Measurements from ENCODE around the gene PPP2R2B. TPM values are rescaled to one million over a fixed set of nuclear protein-coding genes. Genes with fewer than 3 reads are reported as not detected.

Gene PPP2R2B
- polyA plus RNA-seq, 1 experiment = 0.58 TPM

DNA sequence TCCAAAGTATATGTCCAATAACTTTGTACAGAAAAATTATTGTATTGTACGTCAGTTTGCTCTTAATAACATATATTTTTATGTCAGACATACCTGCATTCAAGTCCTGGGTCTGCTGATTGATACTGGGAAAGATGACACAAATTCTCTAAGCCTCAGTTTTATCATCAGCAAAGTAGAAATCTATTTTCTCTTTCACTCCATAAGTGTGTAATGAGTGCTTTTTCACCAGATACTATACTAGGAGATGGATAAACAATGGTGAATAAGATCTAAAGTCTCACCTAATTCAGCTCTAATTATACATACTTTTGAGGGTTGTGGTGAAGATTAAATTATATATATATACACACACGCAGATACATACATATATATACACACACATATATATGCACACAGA is 12.3 kb downstream of the PPP2R2B start:
- H3K27me3 ChIP-seq (ENCODE audit: control insufficient read depth, insufficient read depth, low read length) = no peaks in the 10 kb centered on the region
- TF ChIP-seq, protein P1, sequence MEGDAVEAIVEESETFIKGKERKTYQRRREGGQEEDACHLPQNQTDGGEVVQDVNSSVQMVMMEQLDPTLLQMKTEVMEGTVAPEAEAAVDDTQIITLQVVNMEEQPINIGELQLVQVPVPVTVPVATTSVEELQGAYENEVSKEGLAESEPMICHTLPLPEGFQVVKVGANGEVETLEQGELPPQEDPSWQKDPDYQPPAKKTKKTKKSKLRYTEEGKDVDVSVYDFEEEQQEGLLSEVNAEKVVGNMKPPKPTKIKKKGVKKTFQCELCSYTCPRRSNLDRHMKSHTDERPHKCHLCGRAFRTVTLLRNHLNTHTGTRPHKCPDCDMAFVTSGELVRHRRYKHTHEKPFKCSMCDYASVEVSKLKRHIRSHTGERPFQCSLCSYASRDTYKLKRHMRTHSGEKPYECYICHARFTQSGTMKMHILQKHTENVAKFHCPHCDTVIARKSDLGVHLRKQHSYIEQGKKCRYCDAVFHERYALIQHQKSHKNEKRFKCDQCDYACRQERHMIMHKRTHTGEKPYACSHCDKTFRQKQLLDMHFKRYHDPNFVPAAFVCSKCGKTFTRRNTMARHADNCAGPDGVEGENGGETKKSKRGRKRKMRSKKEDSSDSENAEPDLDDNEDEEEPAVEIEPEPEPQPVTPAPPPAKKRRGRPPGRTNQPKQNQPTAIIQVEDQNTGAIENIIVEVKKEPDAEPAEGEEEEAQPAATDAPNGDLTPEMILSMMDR (IDR thresholded peaks at IDR 0.05; ENCODE audit: insufficient read depth, low read depth, low read length) = no peak
- H3K4me3 ChIP-seq (ENCODE audit: low read depth, low read length) = no peak overlapping the region
- H3K36me3 ChIP-seq (ENCODE audit: control insufficient read depth, insufficient read depth, low read length) = no peaks in the 10 kb centered on the region
- POLR2A ChIA-PET = no interaction called here
- CTCF ChIA-PET = no interaction called here
- no peak for DNase-seq (ENCODE audit: low read depth)

DNA sequence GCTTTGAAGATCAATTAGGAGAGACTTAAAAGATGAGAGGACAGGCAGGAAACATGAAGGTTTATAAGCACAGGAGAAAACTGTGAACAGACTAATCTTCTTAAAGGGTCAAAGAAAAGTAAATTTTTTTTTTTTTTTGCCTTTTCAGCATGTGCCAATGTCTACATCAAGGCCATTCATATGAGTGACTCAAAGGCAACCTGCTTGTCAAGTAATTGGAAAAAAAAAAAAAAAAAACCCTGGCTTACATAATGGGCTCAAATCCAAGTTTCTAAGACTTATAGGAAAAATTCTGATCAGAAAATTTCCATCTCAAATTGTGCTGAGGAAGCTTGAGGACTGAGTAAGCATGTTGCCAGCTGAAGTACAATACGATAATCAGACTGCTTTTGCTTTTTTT is 15.9 kb downstream of the PPP2R2B start:
- no peak for DNase-seq (ENCODE audit: low read depth)
- CTCF ChIA-PET = no interaction called here
- TF ChIP-seq, protein P1 (IDR thresholded peaks at IDR 0.05; ENCODE audit: insufficient read depth, low read depth, low read length) = no peak
- Histone ChIP-seq H3K36me3 (ENCODE audit: control insufficient read depth, insufficient read depth, low read length) (no peaks in the 10 kb centered on the region), H3K4me3 (ENCODE audit: low read depth, low read length) (no peak overlapping the region), H3K27me3 (ENCODE audit: control insufficient read depth, insufficient read depth, low read length) (no peaks in the 10 kb centered on the region)
- POLR2A ChIA-PET = no interaction called here

DNA sequence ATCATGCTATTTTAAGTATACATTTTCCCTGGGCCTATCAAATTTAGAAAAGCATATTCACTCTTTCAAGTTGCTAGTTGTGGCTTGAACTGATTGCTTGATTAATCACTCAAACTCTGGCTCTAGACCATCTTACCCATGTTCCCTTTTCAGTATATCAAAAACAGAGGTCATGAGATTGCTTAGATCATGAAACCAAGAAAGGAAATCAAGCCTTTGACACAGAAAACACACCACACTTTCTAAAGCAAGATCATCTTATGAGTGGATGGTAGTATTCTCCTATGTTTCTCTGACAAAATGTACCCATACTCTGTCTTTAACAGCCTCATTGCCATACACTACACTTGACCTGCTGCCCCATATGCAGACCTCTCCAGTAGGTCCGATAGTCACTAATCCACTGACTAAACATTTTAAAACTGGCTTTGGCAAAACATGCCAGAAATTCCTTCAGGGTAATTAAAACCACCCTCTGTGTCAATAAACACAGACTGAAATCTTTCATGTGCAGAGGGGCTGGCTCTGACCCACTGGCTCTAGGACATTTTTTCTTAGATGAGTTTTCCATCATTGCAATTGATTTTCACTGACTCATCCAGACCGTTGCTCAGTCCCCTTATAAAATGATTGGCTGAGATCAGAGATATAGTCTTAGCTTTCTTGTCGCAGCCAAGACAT is 18.2 kb downstream of the PPP2R2B start:
- TF ChIP-seq, protein P1 (IDR thresholded peaks at IDR 0.05; ENCODE audit: insufficient read depth, low read depth, low read length) = no peak
- DNase-seq (ENCODE audit: low read depth) = peak; percentile 24
- H3K27me3 ChIP-seq (ENCODE audit: control insufficient read depth, insufficient read depth, low read length) = no peaks in the 10 kb centered on the region
- H3K4me3 ChIP-seq (ENCODE audit: low read depth, low read length) = no peak overlapping the region
- CTCF ChIA-PET = no interaction called here
- no peaks in the 10 kb centered on the region for H3K36me3 ChIP-seq (ENCODE audit: control insufficient read depth, insufficient read depth, low read length)
- POLR2A ChIA-PET = no interaction called here

DNA sequence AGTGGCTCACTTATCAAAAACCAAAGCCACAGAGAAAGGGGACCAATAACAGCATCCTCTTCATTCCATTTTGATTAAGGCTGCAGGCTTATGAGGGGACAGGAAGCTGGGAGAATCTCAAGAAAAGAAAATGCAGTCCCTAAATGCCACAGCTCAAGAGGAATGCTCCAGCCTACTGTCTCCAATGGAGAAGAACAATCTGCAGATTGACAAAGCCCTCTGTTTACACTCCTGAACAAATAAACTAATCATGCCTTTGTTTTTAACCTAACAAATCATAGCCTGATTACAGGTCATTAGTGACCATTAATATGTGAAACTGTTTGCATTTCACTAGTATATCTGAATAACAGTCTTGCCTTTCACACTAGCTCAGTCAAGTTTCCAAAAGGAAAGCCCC is 26.5 kb downstream of the PPP2R2B start:
- Histone ChIP-seq H3K27me3 (ENCODE audit: control insufficient read depth, insufficient read depth, low read length) (no peaks in the 10 kb centered on the region), H3K4me3 (ENCODE audit: low read depth, low read length) (no peak overlapping the region), H3K36me3 (ENCODE audit: control insufficient read depth, insufficient read depth, low read length) (no peaks in the 10 kb centered on the region)
- no peak for DNase-seq (ENCODE audit: low read depth)
- TF ChIP-seq, protein P1 (IDR thresholded peaks at IDR 0.05; ENCODE audit: insufficient read depth, low read depth, low read length) = no peak
- POLR2A ChIA-PET = no interaction called here
- CTCF ChIA-PET = no interaction called here

GRCh38 chr5:146851133-146851532 is 27.4 kb downstream of the PPP2R2B start:
- ChIA-PET POLR2A (no interaction called here), CTCF (no interaction called here)
- DNase-seq (ENCODE audit: low read depth) = no peak
- TF ChIP-seq, protein P1 (IDR thresholded peaks at IDR 0.05; ENCODE audit: insufficient read depth, low read depth, low read length) = no peak
- H3K4me3 ChIP-seq (ENCODE audit: low read depth, low read length) = no peak overlapping the region
- H3K36me3 ChIP-seq (ENCODE audit: control insufficient read depth, insufficient read depth, low read length) = no peaks in the 10 kb centered on the region
- no peaks in the 10 kb centered on the region for H3K27me3 ChIP-seq (ENCODE audit: control insufficient read depth, insufficient read depth, low read length)
